GM21423 (cell line): ENCODE data around the gene PAX1.

Experiments
- ATAC-seq: cut with Tn5 transposase; IDR thresholded peaks from one replicate; pipeline ENCODE4 v1.9.1; 2021; ENCODE audit warnings: mild to moderate bottlenecking, moderate library complexity; ENCODE audit not compliant: unreplicated experiment

PAX1 gene

DNA sequence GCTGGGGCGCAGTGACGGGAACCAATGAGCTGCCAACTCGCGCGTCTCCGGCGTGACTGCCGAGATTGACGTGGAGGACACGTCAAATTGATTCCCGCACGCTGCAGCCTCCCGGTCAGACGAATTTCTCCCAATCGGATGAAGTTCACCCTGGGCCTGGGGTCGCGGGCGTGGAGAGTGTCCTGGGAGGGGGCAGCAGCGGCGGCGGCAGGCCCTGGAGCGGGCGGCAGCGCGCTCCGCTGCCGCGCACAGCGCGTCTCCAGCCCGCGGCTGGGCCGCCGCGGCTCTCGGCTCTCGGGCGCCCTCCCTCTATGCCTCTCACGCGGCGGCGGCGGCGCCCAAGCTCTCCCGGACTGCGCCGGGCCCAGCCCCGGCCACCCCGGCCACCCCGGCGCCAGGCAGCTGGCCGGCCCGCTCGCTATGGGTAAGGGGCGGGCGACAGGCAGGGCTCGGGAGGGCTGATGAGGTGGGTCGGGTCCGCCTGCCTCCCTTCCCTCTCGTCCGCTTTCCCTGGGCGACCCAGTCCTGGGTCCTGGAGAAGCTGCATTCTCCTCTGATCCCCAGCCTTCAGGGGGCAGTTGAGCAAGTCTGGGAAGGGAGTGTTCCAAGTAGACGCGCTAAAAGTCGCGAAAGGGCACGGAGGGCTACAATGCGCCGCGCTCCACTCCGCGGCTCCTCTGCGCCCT lies at the start of gene PAX1:
Gene PAX1 (plus strand): TSS at position 90 of the 686 bp plus-strand sequence. CDS start 49 bp downstream, at position 139.
- ATAC-seq = no peak

DNA sequence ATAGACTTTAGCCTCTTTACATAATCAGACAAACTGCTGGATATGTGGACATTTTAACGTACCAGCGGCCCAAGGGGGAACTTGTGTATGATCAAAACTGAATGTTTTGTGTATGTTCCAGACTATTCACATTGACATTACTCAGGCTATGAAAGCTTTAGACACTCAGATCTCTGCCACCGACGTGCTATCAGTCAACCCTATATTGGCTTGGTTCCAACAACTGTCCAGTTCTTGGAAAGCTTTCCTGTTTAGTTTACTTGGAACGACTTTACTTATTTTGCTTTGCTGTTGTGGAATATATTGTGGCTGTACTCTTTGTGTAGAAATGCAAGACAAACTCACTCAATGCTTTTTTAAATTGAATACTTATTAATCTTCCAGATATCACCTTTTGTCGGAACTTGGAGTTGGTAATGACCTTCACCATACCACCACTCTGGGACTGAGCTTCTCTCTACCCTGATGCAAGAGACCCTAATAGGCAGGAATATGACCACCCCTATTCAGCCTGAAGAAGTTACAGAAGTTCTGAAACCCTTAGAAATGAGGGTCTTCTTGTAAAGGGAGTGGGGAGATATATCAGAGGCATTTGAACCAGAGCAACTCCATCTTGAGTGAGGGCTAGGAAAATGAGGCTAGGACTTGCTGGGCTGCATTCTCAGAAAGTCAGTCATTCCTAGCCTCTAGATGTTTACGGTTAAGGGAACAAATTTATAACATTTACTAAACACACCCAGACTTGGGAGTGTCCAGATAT lies 49.0 kb upstream of the PAX1 start:
- no peak for ATAC-seq

DNA sequence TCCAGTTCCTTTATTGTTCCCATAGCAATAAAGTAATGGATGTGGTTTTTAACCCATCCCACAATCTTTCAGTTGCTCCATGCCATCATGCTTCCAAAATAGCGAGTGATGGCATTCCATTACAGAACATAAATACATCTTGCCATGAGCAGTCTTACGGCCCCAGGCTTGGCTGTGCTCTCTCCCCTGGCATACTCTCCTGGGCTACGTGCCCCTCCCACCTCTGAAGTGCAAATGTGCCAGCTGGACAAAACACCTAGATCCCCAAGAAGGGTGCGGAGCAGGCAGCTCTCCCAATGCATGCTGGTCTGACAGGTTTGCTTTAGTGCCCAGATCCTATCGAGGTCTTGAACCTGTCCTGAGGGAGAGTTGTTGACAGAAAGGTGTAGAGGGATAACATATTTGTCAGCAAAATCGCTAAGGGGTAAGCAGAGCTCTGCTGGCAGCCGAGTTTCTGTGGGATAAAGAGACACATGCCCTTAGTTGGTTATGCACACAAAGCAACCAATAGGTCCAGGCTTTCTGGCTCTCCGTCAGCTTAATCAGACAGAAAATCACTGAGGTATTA lies 43.9 kb upstream of the PAX1 start:
- no peak for ATAC-seq

DNA sequence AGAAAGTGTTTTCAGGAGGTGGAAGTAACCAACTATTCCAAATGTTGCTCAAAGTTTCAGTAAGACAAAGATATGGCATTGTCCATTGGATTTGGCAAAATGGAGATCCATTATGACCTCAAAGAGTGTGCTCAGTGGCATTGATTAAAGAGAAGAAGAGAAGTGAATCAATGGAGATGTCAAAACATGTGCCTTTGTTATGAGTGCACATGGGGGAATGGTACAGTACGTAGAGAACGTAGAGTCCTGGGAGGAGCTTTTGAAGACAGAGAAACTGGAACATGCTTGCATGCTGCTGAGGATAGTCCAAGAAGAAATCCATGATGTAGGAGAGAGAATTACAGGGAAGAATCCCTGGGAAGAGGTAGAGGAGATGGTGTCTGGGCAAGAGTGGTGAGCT lies 42.0 kb upstream of the PAX1 start:
- no peak for ATAC-seq

DNA sequence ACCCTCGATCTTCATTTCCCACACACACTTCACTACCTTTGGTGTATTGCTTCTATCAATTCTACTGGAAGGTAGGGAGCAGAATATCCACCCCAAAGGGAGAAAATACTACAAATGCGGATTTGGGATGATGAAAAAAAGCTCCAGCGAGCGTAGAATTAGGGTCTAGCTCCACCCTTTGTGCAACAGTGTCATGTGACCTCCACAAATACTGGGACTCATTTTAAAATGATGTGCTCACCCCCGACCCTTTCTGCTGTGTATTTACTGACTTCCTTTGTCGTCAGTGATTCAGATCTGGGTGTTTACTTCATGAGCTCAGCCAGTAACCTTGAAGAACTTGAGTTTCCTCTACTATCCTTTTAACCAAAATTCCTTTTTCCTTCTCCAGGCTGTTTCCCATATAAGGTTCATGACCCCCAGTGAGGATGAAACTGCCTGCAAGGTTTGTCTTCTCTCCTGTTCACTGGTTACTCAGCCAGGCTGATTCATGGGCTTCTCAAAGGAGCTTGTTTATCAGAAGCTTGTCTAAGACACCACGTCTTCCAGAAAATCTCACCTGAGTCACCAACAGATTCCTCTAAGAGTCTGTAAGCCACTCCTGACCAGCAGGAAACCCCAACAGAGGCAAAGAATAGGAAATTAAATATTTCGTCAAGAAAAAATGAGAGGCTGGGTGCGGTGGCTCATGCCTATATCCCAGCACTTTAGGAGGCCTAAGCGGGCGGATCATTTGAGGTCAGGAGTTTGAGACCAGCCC lies 39.6 kb upstream of the PAX1 start:
- ATAC-seq = no peak

DNA sequence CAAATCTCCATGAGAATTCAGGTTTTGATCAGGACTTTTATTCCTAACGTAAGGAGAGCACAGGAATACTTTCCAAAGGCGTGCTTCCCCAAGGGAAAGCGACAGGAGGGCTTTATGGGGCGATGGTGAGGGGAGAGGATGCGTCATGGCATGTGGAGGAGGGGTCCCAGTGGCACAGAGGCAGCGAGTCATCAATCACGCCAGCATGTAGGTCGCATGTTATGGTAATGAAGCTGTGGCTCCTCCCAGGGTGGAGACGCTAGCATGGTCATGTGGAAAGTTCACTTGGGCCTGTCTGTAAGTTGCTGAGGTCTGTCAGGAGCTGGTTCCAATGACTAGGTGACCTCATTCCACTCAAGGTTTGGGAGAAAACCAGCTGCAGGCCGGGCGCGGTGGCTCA lies 35.3 kb upstream of the PAX1 start:
- no peak for ATAC-seq

DNA sequence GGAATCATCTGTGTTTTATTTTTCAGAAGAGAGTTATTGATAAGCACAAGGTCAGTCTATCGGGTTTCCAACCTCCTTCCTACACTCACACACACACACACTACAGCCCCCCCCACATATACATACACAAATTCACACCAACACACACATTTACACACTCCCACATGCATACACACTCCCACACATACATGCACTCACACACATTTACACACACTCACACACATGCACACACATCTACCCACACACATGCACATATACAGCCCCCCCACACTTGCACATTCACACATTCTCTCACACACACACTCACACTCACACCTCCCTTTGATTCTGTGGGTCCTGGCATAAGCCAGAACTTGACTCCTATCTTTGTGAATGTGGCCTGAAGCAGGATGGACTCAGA lies 34.5 kb upstream of the PAX1 start:
- no peak for ATAC-seq

DNA sequence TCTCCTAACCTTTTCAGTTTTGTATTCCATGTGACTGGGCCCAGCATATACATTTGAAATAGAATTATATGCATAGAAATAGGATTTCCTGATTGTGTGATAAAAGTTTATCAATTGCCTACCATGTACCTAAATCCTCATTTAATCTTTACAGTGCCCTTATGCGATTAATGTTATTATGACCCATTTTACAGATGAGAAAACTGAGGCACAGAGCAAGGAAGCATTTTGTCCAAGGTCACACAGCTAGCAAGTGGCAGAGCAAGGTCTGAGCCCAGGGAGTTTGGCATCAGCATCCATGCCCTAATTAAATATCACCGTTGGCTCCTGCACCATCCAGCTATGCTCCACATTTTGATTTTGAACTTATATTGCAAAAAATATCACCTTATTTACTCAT lies 28.2 kb upstream of the PAX1 start:
- no peak for ATAC-seq

DNA sequence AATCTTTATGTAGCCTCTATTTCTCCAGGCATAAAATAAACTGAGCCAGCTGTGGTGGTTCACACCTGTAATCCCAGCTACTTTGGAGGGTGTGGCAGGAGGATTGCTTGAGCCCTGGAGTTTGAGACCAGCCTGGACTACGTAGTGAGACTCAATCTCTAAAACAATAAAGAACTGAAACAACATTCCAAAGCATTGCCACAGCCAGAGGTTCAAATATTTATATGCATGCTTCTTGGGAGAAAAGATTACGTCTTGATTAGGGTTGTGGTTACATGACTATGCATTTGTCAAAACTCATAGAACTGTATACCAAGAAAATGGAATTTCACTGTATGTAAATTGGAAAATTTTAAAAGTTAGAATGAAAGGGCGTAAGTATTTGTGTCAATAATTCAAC lies 27.7 kb upstream of the PAX1 start:
- ATAC-seq = no peak

DNA sequence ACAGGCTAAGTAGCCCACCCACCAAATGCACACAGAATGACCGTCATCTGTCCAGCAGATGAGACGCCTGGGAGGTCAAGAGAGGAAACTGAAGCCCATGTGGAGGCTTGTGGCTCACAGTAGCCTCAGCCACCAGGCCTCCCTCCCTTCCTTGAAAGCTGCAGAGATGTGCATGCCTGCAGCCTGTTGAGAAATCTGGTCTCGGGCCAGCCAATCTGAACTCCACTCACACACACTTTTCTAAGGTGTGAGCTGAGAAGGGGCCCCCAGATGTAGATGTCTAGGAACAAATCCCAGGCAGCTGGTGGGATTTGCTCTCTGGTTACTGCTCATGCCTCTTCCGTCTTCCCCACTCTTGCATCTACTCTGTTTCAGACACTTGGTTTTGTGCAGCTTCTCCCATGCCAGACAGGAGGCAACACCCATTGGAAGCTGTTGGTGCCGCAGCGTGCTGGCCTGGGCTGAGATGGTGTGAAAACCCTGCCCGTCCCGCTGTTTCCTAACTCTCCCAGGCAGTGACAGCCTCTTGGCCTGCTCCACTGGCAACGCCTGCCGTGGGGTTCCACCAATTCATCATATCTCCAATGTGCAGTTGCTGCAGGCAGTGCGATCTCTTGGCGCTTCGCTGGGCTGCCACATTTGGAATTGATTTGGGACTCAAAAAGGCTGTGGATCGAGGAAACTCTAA lies 24.1 kb upstream of the PAX1 start:
- ATAC-seq = no peak

DNA sequence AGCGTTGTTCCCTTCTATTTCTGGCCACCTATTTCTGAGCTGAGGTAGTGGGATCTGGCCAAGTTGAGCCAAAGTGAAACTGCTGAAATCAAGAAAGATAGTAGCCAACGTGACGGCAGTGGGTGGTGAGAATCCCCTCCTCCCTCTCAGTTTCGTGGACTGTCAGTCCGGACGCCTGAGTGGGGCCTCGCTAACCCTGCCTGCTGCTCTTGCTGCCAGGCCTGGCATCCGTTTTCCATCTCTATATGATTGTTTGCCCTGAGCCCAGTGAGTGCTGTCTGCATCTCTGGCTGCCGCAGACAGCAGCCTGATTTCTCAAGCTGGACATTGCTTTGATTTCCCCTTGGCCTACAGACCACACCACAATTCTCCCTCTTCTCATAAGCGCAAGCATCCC lies 23.5 kb upstream of the PAX1 start:
- ATAC-seq = no peak

DNA sequence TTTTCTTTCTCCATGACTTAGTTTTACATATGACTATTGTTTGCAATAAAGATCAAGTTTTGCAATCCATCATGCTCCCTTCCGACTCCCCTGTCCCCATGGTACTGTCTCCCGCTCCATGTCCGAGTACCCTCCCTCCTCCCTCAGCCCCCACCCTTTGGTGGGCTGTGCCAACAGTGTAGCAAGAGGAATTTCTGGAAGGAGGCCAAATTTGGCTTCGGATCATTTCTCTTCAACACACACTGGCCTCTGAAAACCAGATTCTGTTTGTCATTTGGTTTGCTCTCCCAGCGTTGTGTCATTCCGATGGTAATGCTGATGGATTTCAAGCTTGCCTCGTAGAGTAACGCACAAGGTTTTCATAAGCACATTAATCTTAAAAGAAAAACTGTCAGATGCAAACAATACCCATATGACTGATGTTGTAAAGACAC lies 22.9 kb upstream of the PAX1 start:
- ATAC-seq = no peak

DNA sequence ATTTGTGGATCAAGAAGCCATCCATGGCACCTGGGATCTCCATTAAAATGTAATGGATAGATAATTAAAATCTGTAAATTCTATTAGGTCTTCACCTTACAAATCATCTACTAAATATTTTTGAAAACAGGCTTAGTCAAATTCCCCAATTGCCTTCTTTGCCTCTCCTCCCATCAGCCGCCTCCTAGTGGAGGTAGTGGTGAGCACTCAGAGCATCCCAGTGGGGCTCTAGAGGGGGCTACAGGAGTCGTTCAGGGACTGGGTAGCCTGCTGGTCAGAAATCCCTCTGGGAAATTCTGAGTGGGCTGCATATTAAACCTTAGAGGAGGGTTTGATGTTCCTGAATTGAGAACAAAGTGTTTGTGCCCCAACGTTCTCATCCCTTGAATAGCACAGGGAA lies 20.8 kb upstream of the PAX1 start:
- ATAC-seq = no peak

DNA sequence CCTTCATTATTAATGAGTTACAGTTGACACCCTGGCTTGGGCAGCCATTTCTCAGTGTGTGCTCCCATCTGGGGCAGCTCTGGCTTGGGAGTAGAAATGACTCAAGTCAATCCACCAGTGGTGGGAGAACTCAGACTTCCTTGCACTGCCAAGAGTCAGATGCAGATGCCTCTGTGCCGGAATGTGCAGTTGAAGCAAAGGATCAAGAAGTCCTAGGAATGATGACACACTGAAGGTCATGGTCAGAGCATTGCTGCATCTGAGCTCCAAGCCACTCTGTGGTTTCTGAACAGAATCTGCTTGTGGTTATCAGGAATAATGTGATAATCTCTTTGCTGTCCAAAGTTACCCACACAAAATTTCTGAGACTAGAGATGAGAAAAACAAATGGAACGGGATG lies 19.5 kb upstream of the PAX1 start:
- no peak for ATAC-seq

DNA sequence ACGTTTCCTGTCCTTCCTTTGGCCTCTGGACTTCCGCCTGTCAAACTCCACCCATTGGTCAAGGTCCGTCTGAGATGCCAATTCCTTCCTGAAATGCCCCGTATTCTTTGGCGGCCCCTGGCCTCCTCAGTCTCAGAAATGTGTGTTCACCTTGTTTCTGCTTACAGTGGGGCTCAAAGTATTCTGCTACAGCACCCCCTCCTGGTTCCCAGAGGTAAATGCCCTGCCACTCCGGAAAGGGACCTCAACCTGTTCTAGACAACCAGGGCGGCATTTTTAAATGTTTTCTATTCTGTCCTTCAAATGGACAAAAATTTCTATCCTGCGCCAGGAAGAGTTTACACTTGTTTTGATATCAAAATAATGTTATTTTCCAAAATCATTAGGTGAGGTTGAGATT lies 12.1 kb upstream of the PAX1 start:
- ATAC-seq = no peak

DNA sequence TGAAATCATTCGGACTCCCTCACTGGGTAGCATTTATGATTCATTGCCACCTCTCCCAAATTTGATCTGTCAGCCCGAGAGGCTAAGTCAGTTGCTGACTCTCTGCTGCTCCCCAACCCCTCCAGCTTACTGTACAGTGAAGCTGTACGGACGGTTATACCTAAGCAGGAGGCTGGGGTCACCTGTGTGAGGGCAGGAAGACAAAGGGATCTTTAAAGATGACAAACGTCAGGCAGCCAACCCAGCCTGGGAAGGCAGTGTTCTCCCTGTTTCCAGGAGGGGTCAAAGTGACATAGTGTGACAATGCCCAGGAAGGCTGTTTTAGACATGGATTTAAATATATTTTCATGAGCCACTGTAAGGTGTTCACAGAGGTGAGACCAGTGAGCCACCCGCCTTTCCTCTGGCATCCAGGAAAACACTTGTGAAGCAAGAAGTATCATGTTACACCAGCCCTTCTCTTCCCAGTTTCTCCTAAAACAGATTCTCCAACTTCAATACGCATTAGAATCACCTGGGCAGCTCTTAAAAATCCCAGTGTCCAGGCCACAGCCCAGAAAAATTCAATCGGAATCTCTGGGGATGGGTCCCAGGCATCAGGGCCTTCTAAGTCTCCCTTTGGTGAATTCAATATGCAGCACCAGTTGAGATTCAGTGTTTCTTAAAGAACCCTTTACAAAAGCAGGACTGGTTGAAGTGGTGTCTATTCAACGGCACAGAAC lies 6.8 kb upstream of the PAX1 start:
- ATAC-seq = no peak

DNA sequence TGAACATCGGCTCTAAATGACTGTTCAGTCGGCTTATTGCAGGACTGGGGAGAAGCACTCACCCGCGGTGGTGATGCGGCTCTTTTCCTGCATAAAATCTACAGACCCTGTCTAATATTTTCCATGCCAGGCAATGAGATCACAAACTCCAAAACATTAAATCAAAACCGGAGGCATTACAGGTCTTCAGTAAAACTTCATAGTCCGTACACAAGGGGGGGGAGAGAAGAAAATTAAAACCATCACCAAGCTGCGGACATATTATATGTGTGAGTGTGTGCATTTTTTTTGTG lies 6.3 kb upstream of the PAX1 start:
- ATAC-seq = no peak

DNA sequence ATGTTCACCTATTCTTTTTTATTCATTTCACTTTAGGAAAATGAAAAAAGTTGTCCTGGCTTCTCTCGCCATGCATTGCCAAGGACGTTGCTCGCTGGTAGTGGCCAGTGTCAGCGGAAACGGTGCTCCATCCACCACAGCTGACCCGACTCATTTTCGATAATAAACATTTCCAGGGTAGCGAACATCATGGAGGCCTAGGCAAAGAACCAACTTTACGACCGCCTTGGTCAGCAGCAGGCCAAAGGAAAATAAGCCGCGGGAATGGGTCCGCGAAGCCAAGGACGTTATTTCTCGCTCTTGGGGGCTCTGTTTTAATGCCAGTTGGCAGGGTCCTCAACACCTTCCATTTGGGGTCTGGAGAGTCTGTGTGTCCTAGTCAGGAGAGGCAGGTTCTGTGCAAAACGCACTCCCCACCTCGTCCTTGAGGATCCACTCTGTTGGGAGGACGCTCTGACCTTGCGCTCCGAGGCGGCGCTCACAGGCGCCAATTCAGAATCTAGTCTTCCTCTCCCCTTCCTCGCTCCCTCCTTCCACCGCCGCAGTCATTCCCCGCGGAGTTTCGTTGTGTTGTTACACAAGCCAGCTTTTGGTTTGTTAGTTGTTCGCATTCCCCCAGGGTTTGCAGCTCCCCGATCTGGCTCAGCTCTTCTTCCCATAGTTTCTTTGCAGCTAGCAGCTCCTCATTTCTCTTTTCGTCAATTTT lies 4.1 kb upstream of the PAX1 start:
- ATAC-seq = no peak

DNA sequence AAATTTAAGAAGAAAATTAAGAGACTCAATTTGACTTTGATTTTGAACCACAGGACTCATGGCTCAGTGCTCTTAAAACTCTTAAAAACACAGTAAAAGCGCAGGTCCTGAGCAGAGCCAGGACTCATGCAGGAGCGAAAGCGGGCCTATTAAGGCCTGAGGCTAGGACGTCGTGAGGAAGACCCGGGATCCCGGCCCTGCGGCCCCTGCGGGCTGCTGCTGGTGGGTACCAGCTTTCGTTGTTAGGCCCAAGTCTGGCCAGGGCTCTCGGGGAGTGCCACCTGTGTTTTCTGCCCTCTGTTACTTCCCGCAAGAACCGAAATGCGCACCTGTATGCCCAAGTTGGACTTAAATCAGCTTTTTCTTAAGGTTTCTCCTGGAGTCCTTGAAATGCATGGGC lies 3.4 kb upstream of the PAX1 start:
- no peak for ATAC-seq
